Umbilical cord (tissue), 2 donors: ENCODE results near the gene NEGR1. TPM values are rescaled to one million over a fixed set of nuclear protein-coding genes. Genes with fewer than 3 reads are reported as not detected.
A peak's percentile ranks its signal among the peaks of the same experiment; 100 is the strongest.

ENCODE experiments used
- DNase-seq: peaks from one replicate; pipeline ENCODE4 v3.0.0-alpha.2; 2015; ENCODE audit warnings: low spot score
- total RNA-seq: library from RNA; depleted of rRNA; stranded (reverse); fragments of >200 nt; gene quantifications from one replicate; pipeline ENCODE4 v1.2.3, GENCODE V29; 2014; ENCODE audit warnings: low replicate concordance; ENCODE audit not compliant: insufficient read depth

NEGR1 gene
- total RNA-seq, 1 donor from 2014 or later = 49.1 TPM

- peak; percentile 24 for DNase-seq
Observed at GRCh38 chr1:72037745-72038343, 244.5 kb downstream of the NEGR1 start.

GRCh38 chr1:72034827-72035226 lies 247.5 kb downstream of the NEGR1 start:
- DNase-seq = no peak

- no peak for DNase-seq
Observed at GRCh38 chr1:72023063-72023930, 259.0 kb downstream of the NEGR1 start.

GRCh38 chr1:72018562-72018961 lies 263.8 kb downstream of the NEGR1 start:
- DNase-seq = no peak

- DNase-seq = no peak
Observed at GRCh38 chr1:72015006-72015405, 267.3 kb downstream of the NEGR1 start.

- DNase-seq = no peak
Observed at GRCh38 chr1:72013161-72013560, 269.2 kb downstream of the NEGR1 start.

- no peak for DNase-seq
Observed at GRCh38 chr1:72011721-72012120, 270.6 kb downstream of the NEGR1 start.

GRCh38 chr1:72010094-72010431 lies 272.3 kb downstream of the NEGR1 start:
- DNase-seq = no peak

GRCh38 chr1:72009173-72010093 lies 272.9 kb downstream of the NEGR1 start:
- peak; percentile 32 for DNase-seq

GRCh38 chr1:72007312-72007711 lies 275.0 kb downstream of the NEGR1 start:
- no peak for DNase-seq

- DNase-seq = no peak
Observed at GRCh38 chr1:72006092-72006491, 276.2 kb downstream of the NEGR1 start.

- no peak for DNase-seq
Observed at GRCh38 chr1:72003092-72003491, 279.2 kb downstream of the NEGR1 start.

GRCh38 chr1:72000809-72001208 lies 281.5 kb downstream of the NEGR1 start:
- peak; percentile 66 for DNase-seq

GRCh38 chr1:71994646-71995045 lies 287.7 kb downstream of the NEGR1 start:
- DNase-seq = no peak

- peak; percentile 56 for DNase-seq
Observed at GRCh38 chr1:71987181-71987580, 295.2 kb downstream of the NEGR1 start.

GRCh38 chr1:71986160-71986559 lies 296.2 kb downstream of the NEGR1 start:
- DNase-seq = peak; percentile 63

GRCh38 chr1:71980556-71980955 lies 301.8 kb downstream of the NEGR1 start:
- DNase-seq = no peak

- no peak for DNase-seq
Observed at GRCh38 chr1:71979882-71980281, 302.5 kb downstream of the NEGR1 start.

- no peak for DNase-seq
Observed at GRCh38 chr1:71967670-71968069, 314.7 kb downstream of the NEGR1 start.

- no peak for DNase-seq
Observed at GRCh38 chr1:71964188-71964587, 318.2 kb downstream of the NEGR1 start.

- no peak for DNase-seq
Observed at GRCh38 chr1:71956613-71957285, 325.6 kb downstream of the NEGR1 start.

GRCh38 chr1:71950579-71950978 lies 331.8 kb downstream of the NEGR1 start:
- DNase-seq = no peak
